Colon (tissue), 2 donors: ENCODE data around the gene HSD11B2.
"Not testable (repeated sequence)": the region's sequence is repeated elsewhere in the genome, so short reads cannot be mapped to it uniquely, and the experiment has no call there.

Experiments
- FAIRE-seq: peaks from 2 replicates; lab custom pipeline; 2012; peaks lifted over from hg19 to GRCh38; lab: Jason Lieb, UNC
- donor health status: control.
- donor health status: control.

HSD11B2 gene

GRCh38 chr16:67415421-67415820 is 15.5 kb upstream of the HSD11B2 start:
- not testable (repeated sequence) for FAIRE-seq

DNA sequence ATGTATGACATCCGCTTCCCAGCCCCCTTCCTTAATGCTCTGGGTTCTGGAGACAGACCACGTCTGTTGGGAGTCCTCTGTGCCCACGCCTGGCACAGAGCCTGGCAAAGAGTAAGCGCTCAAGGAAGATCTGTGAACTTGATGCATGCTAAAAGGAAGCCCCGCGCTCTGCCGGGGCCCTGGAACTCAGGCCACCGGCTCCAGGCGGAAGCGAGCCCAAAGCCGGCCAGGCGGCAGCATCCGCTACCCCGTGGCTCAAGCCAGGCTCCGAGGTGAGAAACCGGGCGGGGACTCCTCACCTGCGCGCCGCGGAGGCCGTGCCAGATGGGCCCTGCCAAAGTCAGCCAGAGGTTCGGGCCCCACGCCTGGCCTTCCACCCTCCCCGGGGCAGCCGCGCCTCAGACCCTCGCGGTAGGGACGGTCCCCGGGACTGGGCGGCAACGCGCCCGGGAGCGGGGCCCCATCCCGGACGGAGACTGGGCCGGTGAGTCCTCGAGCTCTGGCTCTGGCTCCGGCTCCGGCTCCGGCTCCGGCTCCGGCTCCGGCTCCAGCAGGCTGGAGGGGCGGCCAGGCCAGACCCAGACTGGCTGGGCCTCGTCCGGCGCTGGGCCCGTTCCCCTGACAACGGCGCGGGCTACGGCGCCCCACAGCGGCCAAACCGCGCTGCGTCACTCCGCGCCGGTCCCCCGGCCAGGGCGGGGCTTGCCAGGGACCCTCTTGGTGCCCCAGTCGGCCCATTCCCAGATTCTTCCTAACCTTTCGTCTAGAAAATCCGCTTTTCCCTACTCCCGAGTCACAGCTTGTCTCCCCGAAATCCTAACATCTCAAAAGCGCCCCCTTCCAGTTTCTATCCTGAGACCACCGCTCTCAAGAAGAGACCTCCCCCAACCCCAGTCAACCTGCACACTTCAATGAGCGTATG is 14.8 kb upstream of the HSD11B2 start, which contains the start of gene ZDHHC1:
ZDHHC1 (minus strand) TSS at position 606 of the 922 bp plus-strand sequence. CDS start 8,702 bp downstream, outside the sequence.
- no peak for FAIRE-seq

GRCh38 chr16:67417333-67418061 is 13.4 kb upstream of the HSD11B2 start:
- no peak for FAIRE-seq

DNA sequence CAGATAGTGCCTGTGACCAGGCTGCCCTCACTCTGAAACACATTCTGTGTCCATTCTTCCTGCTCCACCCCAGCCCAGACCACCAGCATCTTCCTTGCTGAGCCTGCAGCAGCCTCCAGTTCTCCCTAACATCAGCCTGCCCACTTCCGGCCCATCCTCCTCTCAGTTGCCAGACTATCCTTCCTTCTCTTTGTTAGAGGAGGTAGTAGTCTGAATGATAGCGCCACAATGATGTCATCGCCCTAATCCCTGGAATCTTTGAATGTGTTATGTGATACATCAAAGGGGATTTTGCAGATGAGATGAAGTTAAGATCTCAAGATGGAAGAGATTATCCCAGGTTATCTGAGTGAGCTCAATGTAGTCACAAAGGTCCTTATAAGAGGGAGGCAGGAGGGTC is 11.4 kb upstream of the HSD11B2 start:
- no peak for FAIRE-seq

DNA sequence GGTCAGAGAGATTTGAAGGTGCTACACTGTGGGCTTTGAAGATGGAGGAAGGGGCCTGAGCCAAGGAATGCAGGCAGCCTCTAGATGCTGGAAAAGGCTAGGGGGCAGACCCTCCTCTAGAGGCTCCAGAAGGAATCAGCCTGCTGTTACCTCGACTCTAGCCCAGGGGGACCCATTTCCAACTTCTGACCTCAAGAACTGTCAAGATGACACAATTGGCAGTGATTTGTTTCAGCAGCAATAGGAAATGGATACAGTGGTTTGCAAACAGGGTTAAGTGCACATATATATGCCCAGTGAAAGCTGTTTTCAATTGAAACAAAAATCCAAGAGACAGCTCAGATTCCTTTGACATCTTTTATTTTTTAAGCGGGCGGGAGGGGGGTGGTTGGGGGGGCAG is 11.0 kb upstream of the HSD11B2 start:
- no peak for FAIRE-seq

DNA sequence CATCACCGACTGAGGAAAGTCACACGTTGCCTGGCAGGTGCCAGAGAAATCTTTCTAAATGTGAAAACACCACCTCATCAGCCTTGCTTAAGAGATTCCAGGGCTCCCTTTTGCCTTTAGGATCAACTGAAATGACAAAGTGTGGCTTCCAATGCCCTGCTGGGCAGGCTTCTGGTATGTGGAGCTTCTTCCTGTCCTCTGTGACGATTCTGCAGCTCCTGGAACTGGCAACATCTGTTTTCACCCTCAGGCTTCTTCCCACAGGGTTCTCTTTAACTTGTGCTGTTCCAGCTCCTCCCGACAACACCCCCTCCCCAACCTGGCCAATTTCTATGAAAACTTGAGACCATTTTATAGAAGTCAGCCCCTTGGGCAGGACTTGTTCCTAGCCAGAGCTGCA is 9.9 kb upstream of the HSD11B2 start:
- no peak for FAIRE-seq

DNA sequence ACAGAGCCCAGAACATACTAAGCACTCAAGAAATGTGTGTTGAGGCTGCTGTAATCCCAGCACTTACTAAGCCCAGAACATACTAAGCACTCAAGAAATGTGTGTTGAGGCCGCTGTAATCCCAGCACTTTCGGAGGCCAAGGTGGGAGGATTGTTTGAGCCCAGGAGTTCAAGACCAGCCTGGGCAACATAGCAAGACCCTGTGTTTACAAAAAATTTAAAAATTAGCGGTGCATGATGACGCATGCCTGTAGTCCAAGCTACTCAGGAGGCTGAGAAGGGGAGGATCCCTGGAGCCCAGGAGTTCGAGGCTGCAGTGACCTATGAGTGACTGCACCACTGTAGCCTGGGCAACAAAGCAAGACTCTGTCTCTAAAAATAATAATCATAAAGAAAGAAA is 7.9 kb upstream of the HSD11B2 start:
- FAIRE-seq = no peak

DNA sequence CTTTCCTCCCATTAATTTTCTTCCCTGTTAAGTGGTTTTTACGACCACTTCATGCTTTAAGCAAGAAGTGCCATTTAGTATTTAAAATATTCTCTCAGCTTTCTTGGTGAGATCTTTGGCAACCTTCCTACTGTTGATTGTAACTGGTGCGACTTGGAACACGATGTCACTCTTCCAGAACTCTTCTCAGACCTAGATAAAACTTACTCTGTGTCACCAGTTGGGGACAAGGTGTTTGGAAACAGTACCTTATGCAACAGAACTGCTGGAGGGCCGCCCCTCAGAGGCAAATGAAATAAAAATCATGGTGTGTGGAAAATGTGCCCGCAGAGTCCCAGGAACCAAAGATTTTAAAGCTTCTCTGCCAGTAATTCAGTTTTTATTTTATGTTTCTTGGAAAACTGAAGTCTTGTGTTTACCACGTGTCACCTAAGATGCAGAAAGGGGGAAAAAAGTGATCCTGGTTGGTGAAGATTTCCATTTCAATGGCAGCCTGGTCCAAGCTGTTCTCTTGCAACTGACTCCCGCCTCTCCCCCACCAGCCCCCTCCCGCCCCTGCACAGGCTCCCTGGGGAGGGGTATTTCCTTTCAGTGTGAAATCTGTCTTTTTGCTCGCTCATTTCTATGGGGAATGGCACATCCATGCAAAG is 7.2 kb upstream of the HSD11B2 start:
- FAIRE-seq = no peak

- FAIRE-seq = no peak
These were observed 6.7 kb upstream of the HSD11B2 start for GRCh38 chr16:67424261-67424615.

DNA sequence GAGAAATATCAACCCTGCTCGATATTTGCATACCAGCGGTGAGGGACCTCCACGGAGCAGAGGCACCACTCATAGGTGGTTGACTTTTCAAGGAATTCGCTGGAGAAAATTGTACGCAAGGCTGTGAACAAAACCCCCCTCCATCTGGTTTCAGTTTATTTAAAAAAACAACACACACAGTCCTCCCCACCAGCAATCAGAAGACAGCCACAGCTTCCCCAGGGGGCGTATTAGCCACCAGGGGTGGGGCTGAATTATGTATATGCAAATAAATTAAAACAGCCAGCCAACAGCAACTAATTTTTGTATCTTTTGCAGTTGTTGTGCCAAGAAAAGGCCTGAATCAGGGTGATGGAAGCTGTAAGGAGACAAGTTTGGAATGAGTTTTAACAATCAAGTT is 5.9 kb upstream of the HSD11B2 start:
- no peak for FAIRE-seq

DNA sequence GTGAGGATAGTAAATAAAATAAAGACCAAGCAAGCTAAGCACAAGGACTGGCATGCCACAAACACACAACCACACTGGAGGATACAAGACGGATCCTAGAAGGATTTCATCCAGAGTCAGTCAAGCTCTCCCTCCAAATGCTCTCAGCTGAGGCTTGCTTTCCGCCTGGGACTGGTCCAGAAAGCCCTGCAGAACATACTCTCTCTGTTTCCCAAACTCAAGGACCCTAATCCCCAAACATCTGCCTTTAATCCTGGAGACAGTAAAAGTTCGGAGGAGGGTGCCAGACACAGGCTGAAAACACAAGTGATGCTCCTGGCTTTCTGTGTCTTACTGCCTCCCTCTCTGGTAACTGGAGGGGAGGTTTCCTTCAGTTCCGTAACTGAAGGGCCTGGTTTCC is 5.3 kb upstream of the HSD11B2 start:
- no peak for FAIRE-seq

DNA sequence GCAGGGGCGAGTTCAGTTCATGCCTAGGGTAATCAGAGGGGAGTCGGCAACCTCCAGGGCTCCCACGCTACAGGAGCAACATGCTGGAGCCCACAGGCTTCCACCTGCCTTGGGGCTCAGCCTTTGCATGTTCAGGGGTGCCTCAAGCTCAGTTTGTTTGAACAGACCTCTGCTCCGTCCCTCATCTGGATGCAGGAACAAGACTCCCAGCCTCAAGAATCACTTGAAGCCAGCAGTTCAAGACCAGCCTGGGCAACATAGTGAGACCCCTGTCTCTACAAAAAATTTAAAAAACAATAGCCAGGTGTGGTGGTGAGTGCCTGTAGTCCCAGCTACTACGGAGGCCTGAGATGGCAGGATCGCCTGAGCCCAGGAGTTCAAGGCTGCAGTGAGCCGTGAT is 4.9 kb upstream of the HSD11B2 start:
- FAIRE-seq = no peak

DNA sequence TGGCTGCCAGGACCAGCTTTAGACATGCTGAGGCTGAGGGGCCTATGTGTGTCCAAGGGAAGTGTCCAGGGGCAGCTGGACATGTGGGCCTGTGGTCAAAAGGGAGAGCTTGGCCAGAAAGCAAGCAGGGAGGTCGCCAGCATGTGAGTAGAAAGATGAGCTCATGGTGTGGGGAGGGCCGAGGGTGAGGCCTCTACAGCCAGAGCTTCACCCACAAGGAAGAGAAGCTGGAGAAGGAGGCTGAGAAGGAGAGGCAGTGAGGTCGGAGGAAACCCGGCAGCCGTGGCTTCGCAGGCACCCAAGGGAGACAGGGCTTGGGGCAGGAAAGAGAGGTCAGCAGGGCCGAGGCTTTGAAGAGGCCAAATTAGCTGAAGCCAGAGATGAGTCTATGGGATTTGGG is 4.0 kb upstream of the HSD11B2 start:
- FAIRE-seq = no peak

DNA sequence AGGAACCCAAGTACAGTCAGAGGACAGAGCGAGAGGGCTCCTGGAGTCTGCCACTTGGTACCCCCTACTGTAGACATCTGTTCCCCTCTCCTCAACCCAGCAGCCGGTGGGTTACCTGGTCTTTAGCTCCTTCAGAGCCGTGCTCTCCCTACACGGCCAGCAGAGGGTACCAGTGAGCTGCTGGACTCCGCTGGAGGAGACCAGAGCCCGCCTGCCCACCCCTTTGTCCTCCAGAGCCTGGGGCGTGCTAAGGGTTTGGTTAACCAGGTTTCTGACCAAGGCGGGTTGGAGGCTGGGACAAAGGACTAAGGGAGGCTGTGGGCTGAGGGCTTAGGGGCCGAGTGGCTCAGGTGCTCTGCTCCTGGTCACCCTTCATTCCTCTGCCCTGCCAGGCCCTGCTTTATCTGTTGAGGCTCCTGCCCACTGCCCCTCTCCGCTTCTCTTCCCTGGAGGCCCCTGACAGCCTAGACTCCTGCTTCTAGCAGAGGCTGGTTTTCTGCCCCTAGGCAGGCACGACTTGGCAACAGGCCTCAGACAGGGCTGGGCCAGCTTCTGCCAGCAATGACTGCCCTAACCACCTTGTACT is 2.7 kb upstream of the HSD11B2 start:
- no peak for FAIRE-seq

DNA sequence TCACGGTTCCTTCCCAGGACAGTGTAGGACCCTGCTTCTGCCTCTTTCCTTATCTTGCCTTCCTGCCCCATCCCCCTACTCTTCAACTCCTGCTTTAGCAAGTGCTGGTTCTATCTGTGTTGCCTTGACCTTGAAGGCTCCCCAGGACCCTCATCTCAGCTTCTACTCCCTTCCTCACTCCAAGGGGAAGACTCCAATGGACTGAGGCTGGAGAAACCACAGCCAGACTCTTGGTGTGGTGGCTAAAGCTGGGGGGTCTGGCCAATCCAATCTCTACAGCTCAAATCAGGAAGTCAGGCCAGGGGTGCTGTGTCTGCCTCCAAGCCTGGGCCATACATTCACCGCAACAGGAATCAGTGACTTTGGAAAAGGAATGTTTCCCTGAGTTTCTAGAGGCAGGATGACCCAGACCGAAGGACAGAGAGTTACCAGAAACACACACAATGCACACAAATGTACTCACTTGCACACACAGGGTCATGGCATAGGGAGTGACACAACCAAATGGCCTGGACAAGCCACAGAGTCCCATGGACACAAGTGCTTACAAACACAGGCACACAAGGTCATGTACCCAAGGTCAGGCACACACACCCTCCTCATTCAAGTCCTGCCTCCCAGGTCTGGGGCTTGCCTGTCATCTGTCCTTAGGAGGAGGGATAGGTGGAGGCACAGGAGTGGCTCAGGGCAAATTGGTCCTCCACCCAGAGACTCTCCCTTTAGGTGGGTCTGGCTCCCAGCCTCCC is 1.7 kb upstream of the HSD11B2 start:
- no peak for FAIRE-seq

- FAIRE-seq = no peak
These were observed 970 bp upstream of the HSD11B2 start for GRCh38 chr16:67429799-67430503.

DNA sequence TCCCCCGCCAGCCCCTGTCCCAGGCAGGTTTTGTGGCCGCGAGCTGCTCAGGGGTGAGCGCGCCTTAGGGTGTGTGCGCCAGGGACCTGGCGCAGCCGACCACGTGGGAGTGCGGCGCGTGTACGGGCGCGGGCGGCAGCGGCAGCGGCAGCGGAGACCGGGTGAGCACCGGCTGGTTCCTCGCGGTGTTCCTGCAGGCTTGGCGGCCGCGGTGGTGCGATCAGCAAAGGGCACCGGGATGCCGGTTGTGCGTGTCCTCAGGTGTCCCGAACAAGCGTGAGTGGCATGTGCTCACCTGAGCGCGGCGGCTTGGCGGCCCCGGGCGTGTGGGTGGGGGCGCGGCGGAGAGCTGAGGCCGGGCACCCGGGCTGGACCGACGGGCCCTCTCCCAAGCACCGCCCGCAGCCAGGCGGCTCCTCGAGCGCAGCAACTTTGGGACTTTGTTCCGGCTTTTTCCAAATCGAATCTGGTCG is 381 bp upstream of the HSD11B2 start:
- FAIRE-seq = no peak

DNA sequence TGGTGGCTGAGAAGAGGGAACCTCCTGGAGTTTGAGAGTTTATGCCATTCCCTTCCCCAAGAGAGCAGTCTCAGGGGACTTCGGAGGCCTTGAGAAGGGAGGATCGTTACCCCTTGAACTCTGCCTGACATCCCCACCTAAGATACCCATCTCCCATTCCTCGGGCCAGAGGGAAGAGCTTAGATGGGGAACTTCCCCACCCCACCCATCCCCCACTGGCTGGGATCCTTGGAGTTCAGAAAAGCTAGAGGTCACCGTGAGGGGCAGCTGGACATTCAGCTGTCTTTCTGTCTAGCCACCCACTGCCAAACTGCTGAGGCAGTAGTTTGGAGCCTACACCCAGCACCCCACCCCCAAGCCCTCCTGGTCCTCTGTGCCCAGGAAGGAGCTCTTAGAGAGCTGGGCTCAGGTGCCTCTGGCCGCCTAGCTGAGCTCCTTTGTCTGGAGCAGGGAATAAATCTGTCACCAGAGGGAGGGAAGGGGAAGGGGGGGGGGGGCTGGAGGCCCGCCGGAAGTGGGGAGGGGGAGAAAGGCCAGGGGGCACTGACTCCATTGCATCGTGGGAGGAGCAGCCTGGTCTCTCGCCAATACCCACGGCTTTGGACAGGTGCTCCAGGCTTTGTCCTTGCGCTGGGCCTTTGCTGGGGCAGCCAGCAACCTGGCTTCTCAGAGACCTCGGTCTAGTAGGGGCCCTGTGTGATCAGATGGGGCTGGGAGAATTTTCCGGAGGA is 1.0 kb downstream of the HSD11B2 start:
- FAIRE-seq = no peak

GRCh38 chr16:67432506-67432890 is 1.6 kb downstream of the HSD11B2 start:
- no peak for FAIRE-seq

- FAIRE-seq = no peak
These were observed 2.3 kb downstream of the HSD11B2 start for GRCh38 chr16:67433131-67433719.
